SK-N-SH (cell line): ENCODE results near the gene MET. TPM values are rescaled to one million over a fixed set of nuclear protein-coding genes. Genes with fewer than 3 reads are reported as not detected.

Source experiments
- CTCF ChIA-PET: fragments of 300-600, 350-600 bp; formaldehyde crosslinking; extraction: SDS; loops from one replicate; lab custom pipeline; 2021; lab: Yijun Ruan, JAX
- POLR2A ChIA-PET: fragments of 350-600 bp; sonication (Branson Sonifier 250); formaldehyde crosslinking; extraction: SDS; loops from one replicate; lab custom pipeline; 2020; ENCODE audit warnings: antibody characterized with exemption, inconsistent platforms; lab: Yijun Ruan, JAX
- DNase-seq: peaks from one replicate; pipeline ENCODE4 v3.0.0; 2012
- H2AFZ ChIP-seq: fragments of 200-600 bp; sonication (generic); 2 replicates; pipeline ENCODE4 v1.8.1; 2016; ENCODE audit warnings: antibody characterized with exemption, mild to moderate bottlenecking, low read depth
- H3F3A ChIP-seq: fragments of 200-600 bp; sonication (generic); replicated peaks from 2 replicates; pipeline ENCODE3; 2016; ENCODE audit warnings: antibody characterized with exemption, mild to moderate bottlenecking; ENCODE audit not compliant: insufficient read depth
- H3K27ac ChIP-seq, 2 experiments: fragments of 200-500 bp in 1 of 2; fragments of 200-600 bp in 1 of 2; sonication (Bioruptor generic) in 1 of 2; sonication (generic), shearing (Covaris generic) in 1 of 2; 2 replicates each; pipeline versions ENCODE4 v1.5.1 to v1.6.1; 2014 to 2016; ENCODE audit warnings: low read depth in 2 of 2, inconsistent platforms in 1 of 2, low read length in 1 of 2, mild to moderate bottlenecking in 1 of 2, mixed read lengths in 1 of 2
- H3K27me3 ChIP-seq: fragments of 200-600 bp; sonication (generic), shearing (Covaris generic); 2 replicates; pipeline ENCODE4 v1.6.1; 2016; ENCODE audit warnings: mixed run types; ENCODE audit not compliant: insufficient read depth
- H3K36me3 ChIP-seq, 2 experiments: fragments of 200-500 bp in 1 of 2; fragments of 200-600 bp in 1 of 2; sonication (Bioruptor generic) in 1 of 2; sonication (generic) in 1 of 2; replicated peaks in 1 of 2; 2 replicates each; pipeline versions ENCODE3 to v1.5.1; 2014 to 2016; ENCODE audit warnings: low read length in 1 of 2, mild to moderate bottlenecking in 1 of 2; ENCODE audit not compliant: insufficient read depth in 2 of 2, control insufficient read depth in 1 of 2
- H3K4me1 ChIP-seq, 2 experiments: fragments of 200-500 bp in 1 of 2; fragments of 200-600 bp in 1 of 2; sonication (Bioruptor generic) in 1 of 2; sonication (generic), shearing (Covaris generic) in 1 of 2; 2 replicates each; pipeline versions ENCODE4 v1.5.1 to v1.6.1; 2014 to 2016; ENCODE audit warnings: low read depth in 1 of 2, low read length in 1 of 2, mixed run types in 1 of 2; ENCODE audit not compliant: insufficient read depth in 2 of 2, control insufficient read depth in 1 of 2
- H3K4me2 ChIP-seq: fragments of 200-600 bp; sonication (generic), shearing (Covaris generic); 2 replicates; pipeline ENCODE4 v1.6.1; 2017; ENCODE audit warnings: mixed run types
- H3K4me3 ChIP-seq, 2 experiments: fragments of 200-500 bp in 1 of 2; fragments of 200-600 bp in 1 of 2; sonication (Bioruptor generic) in 1 of 2; sonication (generic), shearing (Covaris generic) in 1 of 2; 2 replicates each; pipeline versions ENCODE4 v1.5.1 to v1.8.1; 2014 to 2016; ENCODE audit warnings: low read depth in 2 of 2, inconsistent platforms in 1 of 2, low read length in 1 of 2, mild to moderate bottlenecking in 1 of 2, mixed read lengths in 1 of 2, moderate library complexity in 1 of 2
- H3K79me2 ChIP-seq: fragments of 200-600 bp; sonication (generic); 2 replicates; pipeline ENCODE4 v1.8.1; 2017; ENCODE audit warnings: mild to moderate bottlenecking; ENCODE audit not compliant: insufficient read depth
- H3K9ac ChIP-seq: fragments of 200-600 bp; sonication (generic); 2 replicates; pipeline ENCODE4 v1.6.1; 2017; ENCODE audit warnings: mixed run types
- H3K9me2 ChIP-seq: fragments of 200-600 bp; sonication (generic); 2 replicates; pipeline ENCODE4 v1.6.1; 2017; ENCODE audit warnings: mixed run types
- H3K9me3 ChIP-seq: fragments of 200-600 bp; sonication (generic); 2 replicates; pipeline ENCODE4 v1.6.1; 2017; ENCODE audit warnings: mixed run types, mild to moderate bottlenecking, moderate library complexity
- H4K20me1 ChIP-seq: fragments of 200-600 bp; sonication (generic); 2 replicates; pipeline ENCODE4 v1.6.1; 2017; ENCODE audit warnings: mild to moderate bottlenecking, mixed run types; ENCODE audit not compliant: insufficient read depth
- EZH2phosphoT487 ChIP-seq: fragments of 200-600 bp; sonication (generic); IDR thresholded peaks from 2 replicates; pipeline ENCODE4 v1.6.1; 2017; ENCODE audit warnings: low read depth, mixed run types, mild to moderate bottlenecking, antibody characterized with exemption, moderate library complexity, borderline replicate concordance
- FOSL2 ChIP-seq: IDR thresholded peaks from 2 replicates; pipeline ENCODE4 v1.4.0; 2012; ENCODE audit warnings: low read depth, mild to moderate bottlenecking, moderate library complexity, borderline replicate concordance
- FOXJ3 ChIP-seq: sonication (generic); formaldehyde crosslinking; IDR thresholded peaks from 2 replicates; pipeline ENCODE4 v1.5.1; 2020; ENCODE audit warnings: mild to moderate bottlenecking, missing genetic modification reagents
- GABPA ChIP-seq: IDR thresholded peaks from 2 replicates; pipeline ENCODE4 v1.4.0; 2012; ENCODE audit warnings: low read depth, mild to moderate bottlenecking
- GATA2 ChIP-seq: sonication (generic); formaldehyde crosslinking; IDR thresholded peaks from 2 replicates; pipeline ENCODE4 v1.5.0; 2020; ENCODE audit warnings: mild to moderate bottlenecking, missing genetic modification reagents
- JUND ChIP-seq: IDR thresholded peaks from 2 replicates; pipeline ENCODE4 v1.4.0; 2012
- MEF2A ChIP-seq: IDR thresholded peaks from 2 replicates; pipeline ENCODE4 v1.4.0; 2012; ENCODE audit warnings: low read depth, borderline replicate concordance
- NFIC ChIP-seq: IDR thresholded peaks from 2 replicates; pipeline ENCODE4 v1.4.0; 2012; ENCODE audit warnings: borderline replicate concordance
- POLR2AphosphoS5 ChIP-seq: IDR thresholded peaks from 2 replicates; pipeline ENCODE4 v1.6.1; 2012; ENCODE audit warnings: low read depth, low read length
- RAD21 ChIP-seq: IDR thresholded peaks from 2 replicates; pipeline ENCODE4 v1.6.1; 2012; ENCODE audit warnings: mild to moderate bottlenecking, low read length
- RCOR1 ChIP-seq: fragments of 150-350 bp; IDR thresholded peaks from 2 replicates; pipeline ENCODE4 v1.6.1; 2017; ENCODE audit warnings: antibody characterized with exemption, low read length
- REST ChIP-seq: IDR thresholded peaks from 2 replicates; pipeline ENCODE4 v1.6.1; 2012; ENCODE audit warnings: mild to moderate bottlenecking, low read depth, low read length, moderate library complexity
- RFX5 ChIP-seq: IDR thresholded peaks from 2 replicates; pipeline ENCODE4 v1.6.1; 2012; ENCODE audit warnings: mild to moderate bottlenecking, improper control_type of control experiment, low read length
- TCF12 ChIP-seq: IDR thresholded peaks from 2 replicates; pipeline ENCODE4 v1.4.0; 2012
- TEAD4 ChIP-seq: IDR thresholded peaks from 2 replicates; pipeline ENCODE4 v1.4.0; 2012; ENCODE audit warnings: mild to moderate bottlenecking, borderline replicate concordance; ENCODE audit not compliant: insufficient read depth
- USF1 ChIP-seq: IDR thresholded peaks from 2 replicates; pipeline ENCODE4 v1.4.0; 2012; ENCODE audit warnings: low read depth, borderline replicate concordance
- USF2 ChIP-seq: fragments of 150-350 bp; IDR thresholded peaks from 2 replicates; pipeline ENCODE4 v1.6.1; 2017; ENCODE audit warnings: antibody characterized with exemption, low read length, low read depth, borderline replicate concordance
- WGBS: methylation state at CpG from one replicate; pipeline ENCODE4 v1.1.6; 2017; ENCODE audit warnings: low lambda C conversion rate; 5-methylcytosine and 5-hydroxymethylcytosine counted together
- polyA plus RNA-seq, 3 experiments: library from polyadenylated mRNA; depleted of rRNA; stranded (reverse); fragments of >200 nt; gene quantifications; 2 replicates each; pipeline ENCODE4 v1.2.3, GENCODE V29; 2012
- TF ChIP-seq, protein P1 (sequence below): IDR thresholded peaks from 2 replicates; pipeline ENCODE4; 2012
- TF ChIP-seq, protein P2 (sequence below): fragments of 200-600 bp; sonication (generic); IDR thresholded peaks from 2 replicates; pipeline ENCODE4 v1.6.1; 2017; ENCODE audit warnings: antibody characterized with exemption, mild to moderate bottlenecking, moderate library complexity

Gene MET
- polyA plus RNA-seq, 1 of the 3 experiments (the other 2 are of a cell fraction), result 38.7 TPM

DNA sequence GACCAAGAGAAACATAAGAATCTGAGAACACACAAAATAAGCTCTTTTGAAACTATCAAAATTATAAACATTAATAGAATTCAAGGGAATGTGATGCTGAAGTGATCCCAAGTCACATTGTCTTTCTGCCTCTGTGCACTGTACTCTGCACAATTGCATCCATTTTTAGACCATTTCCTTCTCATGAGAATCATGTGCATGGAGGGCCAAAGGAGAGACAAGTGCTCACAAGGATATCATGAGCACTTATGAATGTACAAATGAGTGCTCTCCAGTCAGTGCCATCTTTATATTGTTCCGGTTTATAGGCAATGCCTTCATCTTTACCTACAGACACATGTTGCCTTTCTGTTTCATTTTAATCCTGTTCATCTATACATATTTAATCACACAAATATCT, 36.9 kb downstream of the MET start:
- POLR2A ChIA-PET, result no interaction called here
- Histone ChIP-seq H2AFZ (no peak overlapping the region), H3K4me1 (peaks cover 2 to 12% of the 10 kb centered on the region in 2 experiments), H3K9me3 (no peaks in the 10 kb centered on the region), H3K36me3 (peaks cover 0 to 8% of the 10 kb centered on the region in 2 experiments), H3K27ac (peak overlapping the region; percentile 64 to 87; a peak in 3 of 4 replicates), H3F3A (peaks cover 23% of the 10 kb centered on the region), H3K9me2 (no peaks in the 10 kb centered on the region), H3K79me2 (peaks cover 59% of the 10 kb centered on the region), H3K27me3 (no peaks in the 10 kb centered on the region; the same call in 1 of the 2 replicates), H3K4me2 (no peak overlapping the region), H3K9ac (no peak overlapping the region), H3K4me3 (no peak overlapping the region), H4K20me1 (no peaks in the 10 kb centered on the region)
- TF ChIP-seq USF1, result no peak
- no peak for TF ChIP-seq GATA2 (CRISPR knock-in tag)
- TF ChIP-seq, protein P1, sequence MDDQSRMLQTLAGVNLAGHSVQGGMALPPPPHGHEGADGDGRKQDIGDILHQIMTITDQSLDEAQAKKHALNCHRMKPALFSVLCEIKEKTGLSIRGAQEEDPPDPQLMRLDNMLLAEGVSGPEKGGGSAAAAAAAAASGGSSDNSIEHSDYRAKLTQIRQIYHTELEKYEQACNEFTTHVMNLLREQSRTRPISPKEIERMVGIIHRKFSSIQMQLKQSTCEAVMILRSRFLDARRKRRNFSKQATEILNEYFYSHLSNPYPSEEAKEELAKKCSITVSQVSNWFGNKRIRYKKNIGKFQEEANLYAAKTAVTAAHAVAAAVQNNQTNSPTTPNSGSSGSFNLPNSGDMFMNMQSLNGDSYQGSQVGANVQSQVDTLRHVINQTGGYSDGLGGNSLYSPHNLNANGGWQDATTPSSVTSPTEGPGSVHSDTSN, result no peak
- TF ChIP-seq REST, result no peak
- TF ChIP-seq FOSL2, result no peak
- TF ChIP-seq EZH2phosphoT487, result no peak
- no peak for TF ChIP-seq FOXJ3 (CRISPR knock-in tag)
- TF ChIP-seq TEAD4, result no peak
- no peak for TF ChIP-seq POLR2AphosphoS5
- no peak for TF ChIP-seq RAD21
- TF ChIP-seq MEF2A, result no peak
- CTCF ChIA-PET, result interaction anchor here (0.9 kb wide), 1 partner anchor 120 kb away, joined by 3 read pairs; no protein-coding TSS in a partner anchor
- 16% methylated on average over 1 of the region's 1 CpG for WGBS
- DNase-seq, result no peak

- Histone ChIP-seq H3K4me2 (no peak overlapping the region), H3K4me3 (no peak overlapping the region), H3K27ac (peak overlapping the region; percentile 64 to 87; a peak in 1 of 4 replicates), H3K4me1 (peaks cover 2 to 12% of the 10 kb centered on the region in 2 experiments), H4K20me1 (no peaks in the 10 kb centered on the region), H3K36me3 (peaks cover 0 to 8% of the 10 kb centered on the region in 2 experiments), H3K27me3 (no peaks in the 10 kb centered on the region; the same call in 1 of the 2 replicates), H3K9me2 (no peaks in the 10 kb centered on the region), H2AFZ (no peak overlapping the region), H3K9ac (no peak overlapping the region), H3F3A (peaks cover 28% of the 10 kb centered on the region), H3K9me3 (no peaks in the 10 kb centered on the region), H3K79me2 (peaks cover 55% of the 10 kb centered on the region)
- 23% methylated on average over 4 of the region's 4 CpGs for WGBS
- ChIA-PET POLR2A (no interaction called here), CTCF (interaction anchor here (0.9 kb wide), 1 partner anchor 120 kb away, joined by 3 read pairs; no protein-coding TSS in a partner anchor)
- no peak for DNase-seq
- TF ChIP-seq, protein P2, sequence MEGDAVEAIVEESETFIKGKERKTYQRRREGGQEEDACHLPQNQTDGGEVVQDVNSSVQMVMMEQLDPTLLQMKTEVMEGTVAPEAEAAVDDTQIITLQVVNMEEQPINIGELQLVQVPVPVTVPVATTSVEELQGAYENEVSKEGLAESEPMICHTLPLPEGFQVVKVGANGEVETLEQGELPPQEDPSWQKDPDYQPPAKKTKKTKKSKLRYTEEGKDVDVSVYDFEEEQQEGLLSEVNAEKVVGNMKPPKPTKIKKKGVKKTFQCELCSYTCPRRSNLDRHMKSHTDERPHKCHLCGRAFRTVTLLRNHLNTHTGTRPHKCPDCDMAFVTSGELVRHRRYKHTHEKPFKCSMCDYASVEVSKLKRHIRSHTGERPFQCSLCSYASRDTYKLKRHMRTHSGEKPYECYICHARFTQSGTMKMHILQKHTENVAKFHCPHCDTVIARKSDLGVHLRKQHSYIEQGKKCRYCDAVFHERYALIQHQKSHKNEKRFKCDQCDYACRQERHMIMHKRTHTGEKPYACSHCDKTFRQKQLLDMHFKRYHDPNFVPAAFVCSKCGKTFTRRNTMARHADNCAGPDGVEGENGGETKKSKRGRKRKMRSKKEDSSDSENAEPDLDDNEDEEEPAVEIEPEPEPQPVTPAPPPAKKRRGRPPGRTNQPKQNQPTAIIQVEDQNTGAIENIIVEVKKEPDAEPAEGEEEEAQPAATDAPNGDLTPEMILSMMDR, result no peak
- TF ChIP-seq, protein P1, result no peak
- TF ChIP-seq RAD21 (no peak), NFIC (no peak), TCF12 (no peak), RCOR1 (no peak), GABPA (no peak), RFX5 (no peak), JUND (no peak), USF2 (no peak)
Observed at GRCh38 chr7:116709336-116709735, 37.3 kb downstream of the MET start.
